Testis (tissue), 2 donors: ENCODE results near the gene GPR21.

Experiments used
- CTCF ChIP-seq, 3 experiments: fragments of 450-650 bp in 2 of 3; fragments of 200-600 bp in 1 of 3; sonication (generic) in 1 of 3; IDR thresholded peaks; one replicate each; pipeline ENCODE4 v1.5.1; 2016 to 2019; ENCODE audit warnings: antibody characterized with exemption in 3 of 3, mild to moderate bottlenecking in 2 of 3, moderate library complexity in 1 of 3
- POLR2A ChIP-seq: fragments of 450-650 bp; IDR thresholded peaks from one replicate; pipeline ENCODE4 v1.6.1; 2017; ENCODE audit warnings: antibody characterized with exemption, mild to moderate bottlenecking, moderate library complexity

DNA sequence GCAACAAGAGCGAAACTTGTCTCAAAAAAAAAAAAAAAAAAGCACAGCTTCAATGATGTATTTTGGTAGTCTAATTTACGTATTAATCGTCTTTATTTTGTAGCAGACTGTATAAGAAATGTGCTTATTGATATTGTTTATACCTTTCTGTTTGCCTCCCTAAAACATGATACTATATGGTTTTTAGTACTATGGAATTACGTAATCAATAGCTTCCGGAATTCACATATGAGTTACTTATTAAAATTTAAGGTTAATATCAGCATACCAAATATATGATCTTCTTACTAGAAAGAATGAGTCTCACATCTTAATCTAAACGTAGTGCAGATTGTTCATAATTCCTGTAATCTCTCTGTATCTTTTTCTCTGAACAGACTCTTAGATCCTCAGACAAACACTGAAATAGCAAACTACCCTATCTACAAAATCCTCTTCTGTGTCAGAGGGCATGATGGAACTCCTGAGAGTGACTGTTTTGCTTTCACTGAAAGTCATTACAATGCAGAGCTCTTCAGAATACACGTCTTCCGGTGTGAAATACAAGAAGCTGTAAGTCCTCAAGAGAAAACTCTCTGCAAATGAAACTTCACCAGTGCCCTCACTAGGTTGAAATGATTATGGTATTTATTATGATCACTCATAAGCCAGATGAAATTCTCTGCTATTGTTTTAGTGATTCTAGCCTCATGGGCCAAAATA, 44.4 kb upstream of the GPR21 start:
- TF ChIP-seq POLR2A (no peak), CTCF (IDR thresholded peaks at IDR 0.05) (no peak)
